WTC11 (cell line): ENCODE measurements around the gene NDUFB10. TPM values are rescaled to one million over a fixed set of nuclear protein-coding genes. Genes with fewer than 3 reads are reported as not detected.
A peak's percentile ranks its signal among the peaks of the same experiment; 100 is the strongest.

Source experiments
- ATAC-seq: fragments of 200-7000 bp; cut with Tn5 transposase; 2 replicates; pipeline ENCODE4 v1.10.0; 2021; ENCODE audit warnings: mild to moderate bottlenecking, moderate library complexity
- CTCF ChIA-PET: fragments of 300-600 bp; sonication (Branson Sonifier 250); formaldehyde crosslinking; loops from one replicate; lab custom pipeline; 2021; ENCODE audit warnings: antibody characterized with exemption; lab: Charles Lee
- POLR2A ChIA-PET: fragments of 350-600 bp; sonication (Branson Sonifier 250); formaldehyde crosslinking; loops from one replicate; lab custom pipeline; 2021; ENCODE audit warnings: antibody characterized with exemption; lab: Charles Lee
- DNase-seq: peaks from one replicate; pipeline ENCODE4 v3.0.0; 2021; ENCODE audit warnings: low spot score
- H3K27ac Mint-ChIP-seq: 2 replicates; pipeline ENCODE4 v1.8.0; 2021; ENCODE audit warnings: mixed read lengths
- H3K27me3 Mint-ChIP-seq: 2 replicates; pipeline ENCODE4 v1.8.0; 2021; ENCODE audit warnings: low read depth, mild to moderate bottlenecking, moderate library complexity, mixed read lengths
- H3K36me3 Mint-ChIP-seq: 2 replicates; pipeline ENCODE4 v1.8.0; 2021; ENCODE audit warnings: mixed read lengths
- H3K4me1 Mint-ChIP-seq: 2 replicates; pipeline ENCODE4 v1.8.0; 2022; ENCODE audit warnings: mixed read lengths
- H3K4me3 Mint-ChIP-seq: 2 replicates; pipeline ENCODE4 v1.8.0; 2021; ENCODE audit warnings: mild to moderate bottlenecking, moderate library complexity, mixed read lengths
- H3K9me3 Mint-ChIP-seq: 2 replicates; pipeline ENCODE4 v1.8.0; 2021; ENCODE audit warnings: mixed read lengths
- ELF4 ChIP-seq: sonication (generic); formaldehyde crosslinking; IDR thresholded peaks from 2 replicates; pipeline ENCODE4 v1.8.1; 2022; ENCODE audit warnings: low read depth, mild to moderate bottlenecking, moderate library complexity, missing genetic modification reagents
- GRHL2 ChIP-seq: fragments of 250-450 bp; sonication (Bioruptor Pico); IDR thresholded peaks from 2 replicates; pipeline ENCODE4 v1.8.0; 2022; ENCODE audit warnings: mild to moderate bottlenecking, moderate library complexity; ENCODE audit not compliant: insufficient replicate concordance, severe bottlenecking
- IRF1 ChIP-seq: sonication (generic); formaldehyde crosslinking; IDR thresholded peaks from 2 replicates; pipeline ENCODE4 v1.8.0; 2023; ENCODE audit warnings: missing genetic modification reagents
- NFATC4 ChIP-seq: fragments of 250-450 bp; sonication (Bioruptor Pico); IDR thresholded peaks from 2 replicates; pipeline ENCODE4 v1.9.0; 2021; ENCODE audit warnings: mild to moderate bottlenecking
- SMAD3 ChIP-seq: sonication (generic); formaldehyde crosslinking; IDR thresholded peaks from 2 replicates; pipeline ENCODE4 v1.8.0; 2022; ENCODE audit warnings: missing genetic modification reagents, mild to moderate bottlenecking, borderline replicate concordance
- ZNF232 ChIP-seq: sonication (generic); formaldehyde crosslinking; IDR thresholded peaks from 2 replicates; pipeline ENCODE4 v1.8.0; 2022; ENCODE audit warnings: mild to moderate bottlenecking, missing genetic modification reagents
- ZNF281 ChIP-seq: sonication (generic); formaldehyde crosslinking; IDR thresholded peaks from 2 replicates; pipeline ENCODE4 v1.8.0; 2023; ENCODE audit warnings: mild to moderate bottlenecking, missing genetic modification reagents
- ZNF423 ChIP-seq: fragments of 250-450 bp; sonication (Bioruptor Pico); IDR thresholded peaks from 2 replicates; pipeline ENCODE4 v2.1.2; 2022; ENCODE audit warnings: mild to moderate bottlenecking, moderate library complexity
- ZNF425 ChIP-seq: fragments of 250-450 bp; sonication (Bioruptor Pico); conservative IDR thresholded peaks from 2 replicates; pipeline ENCODE4 v1.9.0; 2021; ENCODE audit warnings: mild to moderate bottlenecking
- total RNA-seq: library from RNA; stranded (reverse); gene quantifications from 3 replicates; pipeline ENCODE4 v1.2.3, GENCODE V29; 2021
- TF ChIP-seq, protein P1 (sequence below): sonication (generic); formaldehyde crosslinking; IDR thresholded peaks from 2 replicates; pipeline ENCODE4 v1.8.1; 2022; ENCODE audit warnings: mild to moderate bottlenecking, missing genetic modification reagents, moderate library complexity, borderline replicate concordance
- TF ChIP-seq, protein P2 (sequence below): fragments of 250-450 bp; sonication (Bioruptor Pico); IDR thresholded peaks from 2 replicates; pipeline ENCODE4 v1.9.0; 2021; ENCODE audit warnings: mild to moderate bottlenecking, borderline replicate concordance

Gene NDUFB10
- total RNA-seq, 1 experiment from 2014 or later, result 228 TPM

GRCh38 chr16:1961651-1962067 lies 2.3 kb downstream of the NDUFB10 start:
- H3K36me3 Mint-ChIP-seq, result peaks cover 35% of the 10 kb centered on the region

More at GRCh38 chr16:1961651-1962067, 2.3 kb downstream of the NDUFB10 start:
- ChIA-PET CTCF (interaction anchor here (1.0 to 1.7 kb wide), 4 partner anchors 15 to 38 kb away, joined by 3 to 5 read pairs (median 4); no protein-coding TSS in a partner anchor), POLR2A (interaction anchor here (0.7 to 2.0 kb wide), 5 partner anchors 9 to 194 kb away, joined by 3 to 10 read pairs (median 5); partner anchors contain the start of genes NTHL1, TBL3, TRAF7 and TSC2)
- Mint-ChIP-seq H3K27ac (peak overlapping the region; percentile 82; the same call in 1 of the 2 replicates), H3K4me3 (peak overlapping the region; percentile 94), H3K9me3 (no peaks in the 10 kb centered on the region), H3K4me1 (peaks cover 39% of the 10 kb centered on the region), H3K27me3 (peaks cover 3% of the 10 kb centered on the region; the same call in 1 of the 2 replicates)
- TF ChIP-seq, protein P1, sequence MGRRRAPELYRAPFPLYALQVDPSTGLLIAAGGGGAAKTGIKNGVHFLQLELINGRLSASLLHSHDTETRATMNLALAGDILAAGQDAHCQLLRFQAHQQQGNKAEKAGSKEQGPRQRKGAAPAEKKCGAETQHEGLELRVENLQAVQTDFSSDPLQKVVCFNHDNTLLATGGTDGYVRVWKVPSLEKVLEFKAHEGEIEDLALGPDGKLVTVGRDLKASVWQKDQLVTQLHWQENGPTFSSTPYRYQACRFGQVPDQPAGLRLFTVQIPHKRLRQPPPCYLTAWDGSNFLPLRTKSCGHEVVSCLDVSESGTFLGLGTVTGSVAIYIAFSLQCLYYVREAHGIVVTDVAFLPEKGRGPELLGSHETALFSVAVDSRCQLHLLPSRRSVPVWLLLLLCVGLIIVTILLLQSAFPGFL (CRISPR knock-in tag), result no peak
- TF ChIP-seq ZNF425 (CRISPR knock-in tag) (peak; percentile 51; the same call in 1 of the 2 replicates), SMAD3 (CRISPR knock-in tag) (0 out of 2 replicates have a peak, but pooled peaks have one; percentile 32), ZNF281 (CRISPR knock-in tag) (0 out of 2 replicates have a peak, but pooled peaks have one; percentile 46), ELF4 (CRISPR knock-in tag) (no peak), NFATC4 (CRISPR knock-in tag) (peak; percentile 11; the same call in 1 of the 2 replicates), GRHL2 (CRISPR knock-in tag) (no peak), IRF1 (CRISPR knock-in tag) (peak; percentile 51; the same call in 1 of the 2 replicates), ZNF232 (CRISPR knock-in tag) (no peak), ZNF423 (peak; percentile 51)
- TF ChIP-seq, protein P2, sequence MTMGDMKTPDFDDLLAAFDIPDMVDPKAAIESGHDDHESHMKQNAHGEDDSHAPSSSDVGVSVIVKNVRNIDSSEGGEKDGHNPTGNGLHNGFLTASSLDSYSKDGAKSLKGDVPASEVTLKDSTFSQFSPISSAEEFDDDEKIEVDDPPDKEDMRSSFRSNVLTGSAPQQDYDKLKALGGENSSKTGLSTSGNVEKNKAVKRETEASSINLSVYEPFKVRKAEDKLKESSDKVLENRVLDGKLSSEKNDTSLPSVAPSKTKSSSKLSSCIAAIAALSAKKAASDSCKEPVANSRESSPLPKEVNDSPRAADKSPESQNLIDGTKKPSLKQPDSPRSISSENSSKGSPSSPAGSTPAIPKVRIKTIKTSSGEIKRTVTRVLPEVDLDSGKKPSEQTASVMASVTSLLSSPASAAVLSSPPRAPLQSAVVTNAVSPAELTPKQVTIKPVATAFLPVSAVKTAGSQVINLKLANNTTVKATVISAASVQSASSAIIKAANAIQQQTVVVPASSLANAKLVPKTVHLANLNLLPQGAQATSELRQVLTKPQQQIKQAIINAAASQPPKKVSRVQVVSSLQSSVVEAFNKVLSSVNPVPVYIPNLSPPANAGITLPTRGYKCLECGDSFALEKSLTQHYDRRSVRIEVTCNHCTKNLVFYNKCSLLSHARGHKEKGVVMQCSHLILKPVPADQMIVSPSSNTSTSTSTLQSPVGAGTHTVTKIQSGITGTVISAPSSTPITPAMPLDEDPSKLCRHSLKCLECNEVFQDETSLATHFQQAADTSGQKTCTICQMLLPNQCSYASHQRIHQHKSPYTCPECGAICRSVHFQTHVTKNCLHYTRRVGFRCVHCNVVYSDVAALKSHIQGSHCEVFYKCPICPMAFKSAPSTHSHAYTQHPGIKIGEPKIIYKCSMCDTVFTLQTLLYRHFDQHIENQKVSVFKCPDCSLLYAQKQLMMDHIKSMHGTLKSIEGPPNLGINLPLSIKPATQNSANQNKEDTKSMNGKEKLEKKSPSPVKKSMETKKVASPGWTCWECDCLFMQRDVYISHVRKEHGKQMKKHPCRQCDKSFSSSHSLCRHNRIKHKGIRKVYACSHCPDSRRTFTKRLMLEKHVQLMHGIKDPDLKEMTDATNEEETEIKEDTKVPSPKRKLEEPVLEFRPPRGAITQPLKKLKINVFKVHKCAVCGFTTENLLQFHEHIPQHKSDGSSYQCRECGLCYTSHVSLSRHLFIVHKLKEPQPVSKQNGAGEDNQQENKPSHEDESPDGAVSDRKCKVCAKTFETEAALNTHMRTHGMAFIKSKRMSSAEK (CRISPR knock-in tag), result peak; percentile 90; the same call in 1 of the 2 replicates
- peak; percentile 2 for ATAC-seq
- DNase-seq, result no peak
